SH-SY5Y (cell line): ENCODE data around the gene GPR17.

Experiments used
- GATA2 ChIP-seq: IDR thresholded peaks from 2 replicates; pipeline ENCODE4 v1.6.1; 2011; ENCODE audit warnings: mild to moderate bottlenecking, low read depth, low read length
- GATA3 ChIP-seq: IDR thresholded peaks from 2 replicates; pipeline ENCODE4 v1.6.1; 2011; ENCODE audit warnings: low read depth, mild to moderate bottlenecking, low read length, moderate library complexity

The GPR17 gene

DNA sequence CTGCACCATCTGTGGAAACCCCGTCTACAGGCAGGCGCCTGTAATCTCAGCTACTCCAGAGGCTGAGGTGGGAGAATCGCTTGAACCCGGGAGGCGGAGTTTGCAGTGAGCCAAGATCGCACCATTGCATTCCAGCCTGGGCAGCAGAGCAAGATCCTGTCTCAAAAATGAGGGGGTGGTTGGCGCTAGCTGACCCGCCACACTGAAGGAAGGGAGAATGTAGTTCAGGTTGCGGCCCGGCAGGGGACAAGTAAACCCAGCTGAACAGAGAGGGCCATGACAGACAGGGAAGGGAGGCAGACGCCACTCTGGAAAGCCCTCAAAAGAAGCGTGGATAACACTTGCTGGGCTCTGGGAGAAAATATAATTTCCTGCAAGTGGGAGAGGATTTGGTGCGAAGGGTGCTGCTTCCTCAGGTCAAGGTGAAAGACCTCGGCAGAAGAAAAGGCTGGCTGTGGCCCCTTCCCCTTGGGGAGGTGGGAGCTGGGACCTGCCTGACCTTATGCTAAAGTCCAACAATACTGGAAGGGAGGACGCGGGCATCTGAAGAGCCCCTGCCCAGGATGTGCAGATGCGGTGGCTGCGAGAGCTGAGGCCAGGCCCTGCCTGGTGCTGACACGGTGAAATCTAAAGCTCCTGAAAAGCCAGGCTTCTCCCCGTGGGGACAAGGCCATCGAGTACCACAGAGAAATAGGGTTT lies 51.7 kb downstream of the GPR17 start:
- TF ChIP-seq GATA2 (no peak), GATA3 (no peak)

DNA sequence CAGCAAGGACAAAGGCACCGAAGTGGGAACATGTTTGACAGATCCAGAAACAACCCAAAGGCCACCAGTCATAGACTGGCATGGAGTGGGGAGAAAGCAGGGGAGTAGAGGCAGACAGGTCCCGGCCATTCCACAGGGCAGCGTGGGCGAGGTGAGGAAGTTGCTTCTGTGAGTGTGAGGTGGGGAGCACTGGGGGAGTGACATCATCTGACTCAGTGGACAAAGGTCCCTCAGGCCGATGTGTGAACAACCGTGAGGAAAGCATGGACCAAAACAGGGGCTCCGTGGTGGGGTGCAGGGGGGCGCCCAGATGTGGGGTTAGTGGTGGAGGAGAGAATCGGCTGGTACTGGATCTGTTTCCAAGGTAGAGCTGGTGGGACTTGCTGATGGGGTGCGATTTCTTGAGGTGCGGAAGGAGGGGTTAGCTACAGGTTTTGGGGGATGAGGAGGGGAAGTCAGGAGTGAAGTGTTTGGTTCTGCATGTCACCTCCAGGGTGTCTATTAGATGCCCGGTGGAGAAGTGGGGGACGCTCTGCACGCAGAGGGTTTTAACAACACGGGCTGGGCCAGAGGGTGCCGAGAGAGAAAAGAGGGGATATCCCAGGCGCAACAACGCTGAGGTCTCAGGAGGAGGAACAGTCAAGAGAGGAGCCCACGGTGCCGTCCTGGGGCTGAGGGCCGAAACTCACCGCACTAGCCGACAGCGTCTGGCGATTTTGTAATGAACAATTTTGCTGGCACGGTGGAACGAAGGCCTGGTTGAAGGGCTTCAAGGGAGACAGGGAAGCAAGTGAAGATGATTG lies 52.8 kb downstream of the GPR17 start:
- TF ChIP-seq GATA2 (no peak), GATA3 (no peak)

DNA sequence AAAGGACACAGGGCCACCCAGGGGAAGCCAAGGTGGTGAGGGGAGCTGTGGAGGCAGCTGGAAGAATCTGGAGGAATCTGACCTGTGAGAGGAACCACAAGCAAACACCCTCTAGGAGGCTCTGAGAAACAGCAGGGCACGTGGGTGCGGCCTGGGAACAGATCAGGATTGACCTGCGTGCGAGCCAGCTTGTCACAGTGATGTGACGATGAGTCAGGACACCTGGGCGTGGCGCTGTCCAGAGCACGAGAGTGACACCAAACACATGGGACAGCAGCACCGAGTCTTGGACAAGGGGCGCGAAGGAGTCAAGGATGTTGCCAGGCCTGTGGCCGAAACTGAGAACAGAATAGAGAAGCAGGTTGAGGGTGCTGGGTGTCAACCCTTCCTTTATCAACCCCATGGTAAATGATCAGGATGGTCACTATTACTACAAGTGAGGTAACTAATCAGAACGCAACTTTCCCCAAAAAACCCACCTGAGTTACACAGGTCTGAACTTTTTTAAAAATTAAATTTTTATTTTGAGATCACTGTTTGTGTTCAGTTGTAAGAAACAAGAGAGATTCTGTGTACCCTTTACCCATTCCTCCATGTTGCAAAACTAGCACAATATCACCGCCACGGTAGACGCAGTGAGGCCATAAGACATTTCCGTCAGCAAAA lies 54.7 kb downstream of the GPR17 start:
- no peak for TF ChIP-seq GATA2
- no peak for TF ChIP-seq GATA3

GRCh38 chr2:127701193-127701650 lies 55.3 kb downstream of the GPR17 start, which contains the start of gene SFT2D3:
Gene SFT2D3, plus strand, starts transcription at chr2:127701497. Its CDS starts 32 bp downstream, at chr2:127701529.
- no peak for TF ChIP-seq GATA3
- no peak for TF ChIP-seq GATA2

- TF ChIP-seq GATA2, result no peak
- TF ChIP-seq GATA3, result no peak
Measured at GRCh38 chr2:127701651-127702394, 55.9 kb downstream of the GPR17 start.
